A172 (cell line): ENCODE results near the gene KLHDC7B. TPM values are rescaled to one million over a fixed set of nuclear protein-coding genes. Genes with fewer than 3 reads are reported as not detected.

Experiments used
- DNase-seq: peaks from one replicate; pipeline ENCODE4 v3.0.0-alpha.2; 2015; ENCODE audit warnings: low spot score
- total RNA-seq: library from RNA; depleted of rRNA; stranded (reverse); fragments of >200 nt; shearing (Covaris generic); gene quantifications from 2 replicates; pipeline ENCODE4 v1.2.3, GENCODE V29; 2014; rRNA removed

KLHDC7B gene
- total RNA-seq, 1 experiment from 2014 or later = not detected

DNA sequence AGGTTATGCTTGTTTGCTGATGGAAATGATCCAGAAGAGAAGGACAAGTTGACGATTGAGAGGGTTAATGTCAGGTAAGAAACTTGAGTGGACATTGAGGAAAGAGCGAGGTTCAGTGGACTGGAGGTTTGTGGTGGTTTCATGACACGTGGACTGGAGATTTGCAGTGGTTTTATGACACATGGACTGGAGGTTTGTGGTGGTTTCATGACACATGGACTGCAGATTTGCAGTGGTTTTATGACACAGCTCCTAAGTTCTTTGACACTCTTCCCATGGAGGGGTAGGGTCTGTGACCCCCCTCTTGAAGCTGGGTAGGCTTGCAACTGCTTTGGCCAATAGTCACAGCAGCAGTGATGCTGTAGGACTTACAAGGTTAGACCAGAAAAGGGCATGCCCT is 49.5 kb downstream of the KLHDC7B start:
- no peak for DNase-seq

DNA sequence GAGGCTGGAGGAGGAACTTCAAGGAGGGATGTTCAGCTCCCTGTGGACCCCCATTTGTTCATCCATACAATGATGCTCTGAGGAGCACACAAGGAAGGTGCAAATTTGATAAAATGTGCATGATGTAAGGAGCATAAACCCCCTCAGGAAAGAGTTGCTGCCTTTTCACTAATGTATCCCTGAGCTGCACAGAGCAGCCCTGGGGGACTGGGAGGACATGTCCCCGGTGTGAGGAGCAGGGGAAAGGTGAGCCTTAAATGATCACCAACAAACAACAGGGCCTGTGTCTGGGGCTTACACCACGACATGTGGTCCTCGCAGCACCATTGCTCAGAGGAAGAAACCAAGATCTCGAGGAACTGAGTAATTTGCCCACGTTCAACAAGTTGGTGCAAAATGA is 51.4 kb downstream of the KLHDC7B start:
- no peak for DNase-seq

DNA sequence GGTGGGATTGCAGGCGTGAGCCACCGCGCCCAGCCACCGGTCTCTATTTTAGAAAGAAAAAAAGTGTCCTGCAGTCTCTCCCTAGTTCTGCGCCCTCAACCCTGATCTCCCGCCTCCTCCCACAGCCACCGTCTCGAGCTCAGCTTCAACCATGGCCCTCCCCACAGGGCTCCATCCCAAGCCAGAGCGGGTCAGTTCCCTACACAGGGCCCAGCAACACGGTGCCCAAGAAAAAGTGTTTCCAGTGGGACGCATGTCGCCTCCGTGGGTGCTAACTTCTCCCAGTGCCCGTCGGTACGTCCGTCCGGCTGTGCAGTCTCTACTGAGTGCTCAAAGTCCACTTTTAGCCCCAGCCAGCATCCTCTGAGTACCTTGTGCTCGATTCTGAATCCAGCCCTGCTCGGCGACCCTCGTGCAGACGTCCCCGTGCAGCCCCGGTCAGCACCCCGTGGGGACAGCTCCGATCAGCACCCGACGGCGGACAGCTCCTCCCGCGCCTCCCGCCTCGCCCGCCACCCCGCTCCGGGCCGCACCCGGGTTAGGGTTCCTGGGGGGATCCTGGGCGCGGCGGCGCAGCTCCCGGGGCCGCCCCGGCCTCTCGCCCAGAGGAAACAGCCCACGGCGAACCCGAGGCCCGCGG is 54.2 kb downstream of the KLHDC7B start:
- DNase-seq = no peak

DNA sequence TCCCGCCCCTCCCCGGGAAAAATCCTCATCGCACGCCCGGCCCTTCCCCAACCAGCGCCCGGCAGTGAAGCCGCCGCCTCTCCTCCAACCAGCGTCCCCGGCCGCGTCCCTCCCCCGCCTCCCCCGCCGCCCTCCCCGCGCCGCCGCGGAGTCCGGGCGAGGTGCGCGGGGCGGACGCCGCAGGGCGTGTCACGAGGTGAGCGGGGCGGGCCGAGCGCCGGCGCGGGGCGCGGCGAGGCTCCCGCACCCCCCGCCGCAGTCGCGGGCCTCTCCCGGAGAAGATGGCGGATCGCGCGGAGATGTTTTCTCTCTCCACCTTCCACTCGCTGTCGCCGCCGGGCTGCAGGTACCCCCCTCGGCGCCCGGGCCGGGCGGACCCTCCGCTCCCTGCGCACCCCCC is 54.8 kb downstream of the KLHDC7B start, which contains the start of gene MAPK8IP2:
Gene MAPK8IP2, plus strand, starts transcription at position 256 of the 400 bp plus-strand sequence. Its CDS starts 26 bp downstream, at position 282.
- no peak for DNase-seq

Other genes with a start within 250 kb of the KLHDC7B start
- 64.9 and 65.0 TPM in 2 replicates for gene PLXNB2, start 238.3 kb upstream of the KLHDC7B start, total RNA-seq
- 1.2 and 2.9 TPM in 2 replicates for gene DENND6B, start 218.9 kb upstream of the KLHDC7B start, total RNA-seq
- 28.0 and 36.6 TPM in 2 replicates for gene PPP6R2, start 202.6 kb upstream of the KLHDC7B start, total RNA-seq
- 43.0 and 48.2 TPM in 2 replicates for gene SBF1, start 70.9 kb upstream of the KLHDC7B start, total RNA-seq
- not detected in 2 replicates for gene ADM2, start 64.4 kb upstream of the KLHDC7B start, total RNA-seq
- not detected in 2 replicates for gene MIOX, start 59.0 kb upstream of the KLHDC7B start, total RNA-seq
- 21.3 and 28.7 TPM in 2 replicates for gene LMF2, start 38.2 kb upstream of the KLHDC7B start, total RNA-seq
- 51.8 and 55.6 TPM in 2 replicates for gene NCAPH2, start 37.7 kb upstream of the KLHDC7B start, total RNA-seq
- 8.0 and 9.5 TPM in 2 replicates for gene SCO2, start 20.3 kb upstream of the KLHDC7B start, total RNA-seq
- gene TYMP, start 15.9 kb upstream of the KLHDC7B start, total RNA-seq = 0.10 and 0.31 TPM in 2 replicates
- 2.5 TPM in 1 of 2 replicates, not detected in the other for gene SYCE3, start 17.0 kb downstream of the KLHDC7B start, total RNA-seq
- 6.4 and 13.8 TPM in 2 replicates for gene CPT1B, start 32.5 kb downstream of the KLHDC7B start, total RNA-seq
- gene CHKB, start 37.0 kb downstream of the KLHDC7B start, total RNA-seq = 27.9 and 30.7 TPM in 2 replicates
- gene MAPK8IP2, start 54.9 kb downstream of the KLHDC7B start, total RNA-seq = 7.9 and 10.8 TPM in 2 replicates
- 12.8 and 14.3 TPM in 2 replicates for gene ARSA, start 82.3 kb downstream of the KLHDC7B start, total RNA-seq
- gene SHANK3, start 126.9 kb downstream of the KLHDC7B start, total RNA-seq = 0.84 and 0.98 TPM in 2 replicates
- not detected in 2 replicates for gene ACR, start 192.3 kb downstream of the KLHDC7B start, total RNA-seq
- 11.3 and 13.2 TPM in 2 replicates for gene RABL2B, start 237.7 kb downstream of the KLHDC7B start, total RNA-seq